ENCODE measurements around the gene PADI4. TPM values are rescaled to one million over a fixed set of nuclear protein-coding genes. Genes with fewer than 3 reads are reported as not detected.

The PADI4 gene
- total and polyA plus RNA-seq, 4 donors: 0.32 to 6.1 (median 0.90) TPM

DNA sequence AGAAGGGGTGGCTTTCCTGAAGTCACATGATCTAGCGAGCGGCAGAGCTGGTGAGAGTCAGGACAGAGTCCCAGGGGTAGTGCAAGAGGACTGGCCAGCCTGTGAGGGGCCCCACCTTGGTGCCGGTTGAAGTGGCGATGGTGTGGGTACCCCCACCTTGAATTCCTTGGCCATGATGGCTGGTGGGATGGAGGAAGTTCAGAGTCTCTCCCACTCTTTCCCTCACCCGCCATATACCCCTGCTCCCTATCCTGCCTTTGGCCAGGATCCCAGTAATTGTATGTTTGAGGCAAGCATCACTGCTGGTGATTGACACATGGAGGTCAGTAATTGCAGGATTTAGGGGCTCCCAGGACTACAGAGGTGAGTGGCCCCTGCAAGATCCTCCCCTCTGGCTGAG lies 47.3 kb upstream of the PADI4 start (continued):
- TF ChIP-seq HNF4A (conservative IDR thresholded peaks at IDR 0.05): no peak

DNA sequence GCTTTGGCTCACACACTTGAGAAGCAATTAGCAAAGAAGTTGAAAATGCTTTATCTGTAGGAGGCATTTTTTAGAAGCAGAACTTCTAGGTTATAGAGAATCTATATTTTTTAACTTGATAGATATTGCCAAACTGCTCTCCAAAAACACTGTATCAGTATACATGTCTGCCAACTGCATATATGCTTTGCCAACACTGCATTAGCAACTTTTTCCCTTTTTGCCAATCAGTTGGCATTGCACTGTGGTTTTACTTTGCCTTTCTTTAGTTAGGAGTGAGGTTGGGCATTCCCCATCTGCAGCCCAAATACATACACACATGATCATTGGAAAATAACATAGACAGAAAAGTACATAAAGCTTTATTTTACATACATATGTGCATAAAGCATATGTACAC lies 44.1 kb upstream of the PADI4 start:
- no peak for TF ChIP-seq HNF4A (conservative IDR thresholded peaks at IDR 0.05)
- TF ChIP-seq YY1 (IDR thresholded peaks at IDR 0.05): no peak
- no peak for TF ChIP-seq CTCF (IDR thresholded peaks at IDR 0.05; ENCODE audit: low read depth, low read length, missing input control)
- TF ChIP-seq, protein P1, sequence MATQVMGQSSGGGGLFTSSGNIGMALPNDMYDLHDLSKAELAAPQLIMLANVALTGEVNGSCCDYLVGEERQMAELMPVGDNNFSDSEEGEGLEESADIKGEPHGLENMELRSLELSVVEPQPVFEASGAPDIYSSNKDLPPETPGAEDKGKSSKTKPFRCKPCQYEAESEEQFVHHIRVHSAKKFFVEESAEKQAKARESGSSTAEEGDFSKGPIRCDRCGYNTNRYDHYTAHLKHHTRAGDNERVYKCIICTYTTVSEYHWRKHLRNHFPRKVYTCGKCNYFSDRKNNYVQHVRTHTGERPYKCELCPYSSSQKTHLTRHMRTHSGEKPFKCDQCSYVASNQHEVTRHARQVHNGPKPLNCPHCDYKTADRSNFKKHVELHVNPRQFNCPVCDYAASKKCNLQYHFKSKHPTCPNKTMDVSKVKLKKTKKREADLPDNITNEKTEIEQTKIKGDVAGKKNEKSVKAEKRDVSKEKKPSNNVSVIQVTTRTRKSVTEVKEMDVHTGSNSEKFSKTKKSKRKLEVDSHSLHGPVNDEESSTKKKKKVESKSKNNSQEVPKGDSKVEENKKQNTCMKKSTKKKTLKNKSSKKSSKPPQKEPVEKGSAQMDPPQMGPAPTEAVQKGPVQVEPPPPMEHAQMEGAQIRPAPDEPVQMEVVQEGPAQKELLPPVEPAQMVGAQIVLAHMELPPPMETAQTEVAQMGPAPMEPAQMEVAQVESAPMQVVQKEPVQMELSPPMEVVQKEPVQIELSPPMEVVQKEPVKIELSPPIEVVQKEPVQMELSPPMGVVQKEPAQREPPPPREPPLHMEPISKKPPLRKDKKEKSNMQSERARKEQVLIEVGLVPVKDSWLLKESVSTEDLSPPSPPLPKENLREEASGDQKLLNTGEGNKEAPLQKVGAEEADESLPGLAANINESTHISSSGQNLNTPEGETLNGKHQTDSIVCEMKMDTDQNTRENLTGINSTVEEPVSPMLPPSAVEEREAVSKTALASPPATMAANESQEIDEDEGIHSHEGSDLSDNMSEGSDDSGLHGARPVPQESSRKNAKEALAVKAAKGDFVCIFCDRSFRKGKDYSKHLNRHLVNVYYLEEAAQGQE (IDR thresholded peaks at IDR 0.05): no peak
- no peak for TF ChIP-seq SP1 (IDR thresholded peaks at IDR 0.05)
- H3K27ac ChIP-seq (ENCODE audit: low read depth in 1 of 2, low read length in 2 of 2): no peak overlapping the region
- H3K9me3 ChIP-seq (ENCODE audit: control insufficient read depth in 4 of 4, low read length in 3 of 4): no peaks in the 10 kb centered on the region
- no peak overlapping the region for H3K4me3 ChIP-seq (ENCODE audit: low read depth in 1 of 3, low read length in 3 of 3)
- H3K27me3 ChIP-seq (ENCODE audit: control insufficient read depth in 4 of 4, insufficient read depth in 4 of 4, low read length in 3 of 4): peaks cover 0 to 3% (median 0%) of the 10 kb centered on the region in 4 donors
- DNase-seq (ENCODE audit: low spot score): no peak
- no peaks in the 10 kb centered on the region for H3K36me3 ChIP-seq (ENCODE audit: control insufficient read depth in 4 of 4, insufficient read depth in 3 of 4, low read depth in 1 of 4, low read length in 3 of 4)
- no peaks in the 10 kb centered on the region for H3K4me1 ChIP-seq (ENCODE audit: control insufficient read depth in 4 of 4, insufficient read depth in 4 of 4, low read length in 3 of 4)
- no peak overlapping the region for H3K9ac ChIP-seq (ENCODE audit: low read depth in 1 of 2, low read length in 2 of 2)

DNA sequence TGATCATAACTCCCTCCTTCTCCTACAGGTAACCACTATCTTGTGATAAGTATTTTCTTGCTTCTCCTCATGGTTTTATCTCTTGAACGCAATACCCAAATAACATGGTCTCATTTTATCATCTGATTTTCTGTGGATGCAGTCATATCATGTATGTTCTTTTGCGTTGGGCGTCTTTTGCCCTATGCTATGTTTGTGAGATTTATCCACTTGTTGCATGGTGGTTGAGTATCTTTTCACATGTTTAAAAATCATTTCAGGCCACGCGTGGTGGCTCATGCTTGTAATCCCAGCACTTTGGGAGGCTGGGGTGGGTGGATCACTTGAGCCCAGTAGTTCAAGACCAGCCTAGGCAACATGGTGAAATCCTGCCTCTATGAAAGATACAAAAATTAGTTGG lies 43.5 kb upstream of the PADI4 start:
- no peaks in the 10 kb centered on the region for H3K4me1 ChIP-seq (ENCODE audit: control insufficient read depth in 4 of 4, insufficient read depth in 4 of 4, low read length in 3 of 4)
- TF ChIP-seq, protein P2, sequence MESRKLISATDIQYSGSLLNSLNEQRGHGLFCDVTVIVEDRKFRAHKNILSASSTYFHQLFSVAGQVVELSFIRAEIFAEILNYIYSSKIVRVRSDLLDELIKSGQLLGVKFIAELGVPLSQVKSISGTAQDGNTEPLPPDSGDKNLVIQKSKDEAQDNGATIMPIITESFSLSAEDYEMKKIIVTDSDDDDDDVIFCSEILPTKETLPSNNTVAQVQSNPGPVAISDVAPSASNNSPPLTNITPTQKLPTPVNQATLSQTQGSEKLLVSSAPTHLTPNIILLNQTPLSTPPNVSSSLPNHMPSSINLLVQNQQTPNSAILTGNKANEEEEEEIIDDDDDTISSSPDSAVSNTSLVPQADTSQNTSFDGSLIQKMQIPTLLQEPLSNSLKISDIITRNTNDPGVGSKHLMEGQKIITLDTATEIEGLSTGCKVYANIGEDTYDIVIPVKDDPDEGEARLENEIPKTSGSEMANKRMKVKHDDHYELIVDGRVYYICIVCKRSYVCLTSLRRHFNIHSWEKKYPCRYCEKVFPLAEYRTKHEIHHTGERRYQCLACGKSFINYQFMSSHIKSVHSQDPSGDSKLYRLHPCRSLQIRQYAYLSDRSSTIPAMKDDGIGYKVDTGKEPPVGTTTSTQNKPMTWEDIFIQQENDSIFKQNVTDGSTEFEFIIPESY (IDR thresholded peaks at IDR 0.05): no peak
- TF ChIP-seq, protein P1 (IDR thresholded peaks at IDR 0.05): no peak
- TF ChIP-seq HNF4A (conservative IDR thresholded peaks at IDR 0.05) (no peak), RXRA (IDR thresholded peaks at IDR 0.05) (no peak), TAF1 (conservative IDR thresholded peaks at IDR 0.05) (no peak), YY1 (IDR thresholded peaks at IDR 0.05) (no peak), FOXA2 (IDR thresholded peaks at IDR 0.05) (no peak), SP1 (IDR thresholded peaks at IDR 0.05) (no peak), RAD21 (IDR thresholded peaks at IDR 0.05) (no peak), CTCF (IDR thresholded peaks at IDR 0.05; ENCODE audit: low read depth, low read length, missing input control) (no peak), GABPA (IDR thresholded peaks at IDR 0.05 in 1 of 2, conservative IDR thresholded peaks at IDR 0.05 in 1 of 2) (no peak), NR2F2 (IDR thresholded peaks at IDR 0.05) (no peak), FOXA1 (IDR thresholded peaks at IDR 0.05) (no peak), EGR1 (IDR thresholded peaks at IDR 0.05; ENCODE audit: low read depth in 2 of 2) (no peak), JUND (IDR thresholded peaks at IDR 0.05) (no peak)
- TF ChIP-seq, protein P3, sequence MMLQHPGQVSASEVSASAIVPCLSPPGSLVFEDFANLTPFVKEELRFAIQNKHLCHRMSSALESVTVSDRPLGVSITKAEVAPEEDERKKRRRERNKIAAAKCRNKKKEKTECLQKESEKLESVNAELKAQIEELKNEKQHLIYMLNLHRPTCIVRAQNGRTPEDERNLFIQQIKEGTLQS (IDR thresholded peaks at IDR 0.05): no peak
- TF ChIP-seq, protein P4, sequence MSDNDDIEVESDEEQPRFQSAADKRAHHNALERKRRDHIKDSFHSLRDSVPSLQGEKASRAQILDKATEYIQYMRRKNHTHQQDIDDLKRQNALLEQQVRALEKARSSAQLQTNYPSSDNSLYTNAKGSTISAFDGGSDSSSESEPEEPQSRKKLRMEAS (IDR thresholded peaks at IDR 0.05): no peak
- no peak overlapping the region for H3K9ac ChIP-seq (ENCODE audit: low read depth in 1 of 2, low read length in 2 of 2)

More for the DNA sequence above, 43.5 kb upstream of the PADI4 start:
- Histone ChIP-seq H3K9me3 (ENCODE audit: control insufficient read depth in 4 of 4, low read length in 3 of 4) (no peaks in the 10 kb centered on the region), H3K4me3 (ENCODE audit: low read depth in 1 of 3, low read length in 3 of 3) (no peak overlapping the region), H3K27ac (ENCODE audit: low read depth in 1 of 2, low read length in 2 of 2) (no peak overlapping the region), H3K27me3 (ENCODE audit: control insufficient read depth in 4 of 4, insufficient read depth in 4 of 4, low read length in 3 of 4) (peaks cover 0 to 3% (median 0%) of the 10 kb centered on the region in 4 donors), H3K36me3 (ENCODE audit: control insufficient read depth in 4 of 4, insufficient read depth in 3 of 4, low read depth in 1 of 4, low read length in 3 of 4) (no peaks in the 10 kb centered on the region)
- no peak for DNase-seq (ENCODE audit: low spot score)
- 89% methylated on average over 5 of the region's 5 CpGs for WGBS
